Measurements from ENCODE around the gene CDKN2C.

Gene CDKN2C

DNA sequence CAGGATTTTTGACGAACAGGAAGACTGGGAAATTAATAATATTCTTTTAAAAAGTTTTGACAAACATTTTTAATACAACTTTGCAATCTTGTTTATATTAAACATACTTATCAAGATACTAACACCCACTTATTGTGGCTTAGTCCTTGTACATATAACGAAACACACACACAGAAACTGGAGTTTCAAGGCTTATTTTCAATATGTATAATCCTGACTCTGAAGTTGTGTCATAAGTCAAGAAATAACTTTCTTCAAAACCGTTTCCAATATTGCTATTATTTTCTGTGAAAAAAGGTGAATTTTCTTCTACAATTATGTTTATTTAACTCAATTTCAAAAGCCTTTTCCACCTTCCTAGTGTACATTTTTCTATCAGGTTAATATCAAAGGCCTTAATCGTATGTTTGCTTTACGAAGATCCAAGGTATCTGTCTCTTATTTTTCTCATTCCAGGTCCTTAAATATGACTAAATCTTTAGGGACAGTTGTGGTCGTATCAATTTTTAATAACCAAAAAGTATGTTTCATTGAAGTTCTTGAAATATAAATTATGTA, 1.8 kb downstream of the CDKN2C start:
- H3K4me3 ChIP-seq (ENCODE audit: low read depth, low read length) = no peak overlapping the region; the same call in 1 of the 2 replicates
- DNase-seq (ENCODE audit: low read depth) = no peak
- TF ChIP-seq, protein P1, sequence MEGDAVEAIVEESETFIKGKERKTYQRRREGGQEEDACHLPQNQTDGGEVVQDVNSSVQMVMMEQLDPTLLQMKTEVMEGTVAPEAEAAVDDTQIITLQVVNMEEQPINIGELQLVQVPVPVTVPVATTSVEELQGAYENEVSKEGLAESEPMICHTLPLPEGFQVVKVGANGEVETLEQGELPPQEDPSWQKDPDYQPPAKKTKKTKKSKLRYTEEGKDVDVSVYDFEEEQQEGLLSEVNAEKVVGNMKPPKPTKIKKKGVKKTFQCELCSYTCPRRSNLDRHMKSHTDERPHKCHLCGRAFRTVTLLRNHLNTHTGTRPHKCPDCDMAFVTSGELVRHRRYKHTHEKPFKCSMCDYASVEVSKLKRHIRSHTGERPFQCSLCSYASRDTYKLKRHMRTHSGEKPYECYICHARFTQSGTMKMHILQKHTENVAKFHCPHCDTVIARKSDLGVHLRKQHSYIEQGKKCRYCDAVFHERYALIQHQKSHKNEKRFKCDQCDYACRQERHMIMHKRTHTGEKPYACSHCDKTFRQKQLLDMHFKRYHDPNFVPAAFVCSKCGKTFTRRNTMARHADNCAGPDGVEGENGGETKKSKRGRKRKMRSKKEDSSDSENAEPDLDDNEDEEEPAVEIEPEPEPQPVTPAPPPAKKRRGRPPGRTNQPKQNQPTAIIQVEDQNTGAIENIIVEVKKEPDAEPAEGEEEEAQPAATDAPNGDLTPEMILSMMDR (IDR thresholded peaks at IDR 0.05; ENCODE audit: control insufficient read depth, extremely low read depth, insufficient read depth) = no peak

DNA sequence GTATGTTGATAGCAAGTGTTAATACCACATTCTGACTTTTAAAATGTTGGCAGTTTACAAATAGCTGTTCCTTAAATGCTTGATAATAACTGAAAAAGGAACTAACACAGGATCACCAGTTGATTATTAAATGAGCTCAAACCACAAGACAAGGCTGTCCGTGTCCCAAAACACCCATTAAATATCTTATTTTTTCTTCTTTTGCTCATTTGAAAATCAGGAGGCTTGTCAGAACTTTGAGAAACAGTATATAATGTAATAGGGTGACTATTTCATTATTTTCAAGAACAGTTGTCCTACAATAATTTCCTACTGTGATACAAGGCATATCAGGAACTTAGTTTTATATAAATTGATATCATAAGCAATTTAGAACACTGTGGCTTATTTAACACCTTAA, 2.7 kb downstream of the CDKN2C start:
- TF ChIP-seq, protein P1 (IDR thresholded peaks at IDR 0.05; ENCODE audit: control insufficient read depth, extremely low read depth, insufficient read depth) = no peak
- no peak overlapping the region for H3K4me3 ChIP-seq (ENCODE audit: low read depth, low read length)
- no peak for DNase-seq (ENCODE audit: low read depth)

DNA sequence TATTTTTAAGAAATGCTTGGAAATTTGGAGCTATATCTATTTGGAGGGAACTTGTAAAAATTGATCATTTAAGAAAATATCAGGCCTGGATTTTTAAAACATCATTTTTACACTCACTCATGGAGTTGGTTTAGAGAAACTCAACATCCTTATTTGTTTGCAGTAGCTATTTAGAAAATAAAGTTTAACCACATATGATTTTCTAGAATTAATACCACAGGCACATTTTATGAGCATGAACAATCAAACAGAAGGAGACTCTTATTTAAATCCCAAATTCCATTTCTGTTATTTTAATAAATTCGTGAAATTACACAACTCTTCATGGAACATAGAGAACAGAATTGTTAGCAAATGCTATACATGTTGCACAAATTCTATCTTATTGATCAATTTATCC, 3.2 kb downstream of the CDKN2C start:
- TF ChIP-seq, protein P1 (IDR thresholded peaks at IDR 0.05; ENCODE audit: control insufficient read depth, extremely low read depth, insufficient read depth) = no peak
- DNase-seq (ENCODE audit: low read depth) = no peak
- no peak overlapping the region for H3K4me3 ChIP-seq (ENCODE audit: low read depth, low read length)

DNA sequence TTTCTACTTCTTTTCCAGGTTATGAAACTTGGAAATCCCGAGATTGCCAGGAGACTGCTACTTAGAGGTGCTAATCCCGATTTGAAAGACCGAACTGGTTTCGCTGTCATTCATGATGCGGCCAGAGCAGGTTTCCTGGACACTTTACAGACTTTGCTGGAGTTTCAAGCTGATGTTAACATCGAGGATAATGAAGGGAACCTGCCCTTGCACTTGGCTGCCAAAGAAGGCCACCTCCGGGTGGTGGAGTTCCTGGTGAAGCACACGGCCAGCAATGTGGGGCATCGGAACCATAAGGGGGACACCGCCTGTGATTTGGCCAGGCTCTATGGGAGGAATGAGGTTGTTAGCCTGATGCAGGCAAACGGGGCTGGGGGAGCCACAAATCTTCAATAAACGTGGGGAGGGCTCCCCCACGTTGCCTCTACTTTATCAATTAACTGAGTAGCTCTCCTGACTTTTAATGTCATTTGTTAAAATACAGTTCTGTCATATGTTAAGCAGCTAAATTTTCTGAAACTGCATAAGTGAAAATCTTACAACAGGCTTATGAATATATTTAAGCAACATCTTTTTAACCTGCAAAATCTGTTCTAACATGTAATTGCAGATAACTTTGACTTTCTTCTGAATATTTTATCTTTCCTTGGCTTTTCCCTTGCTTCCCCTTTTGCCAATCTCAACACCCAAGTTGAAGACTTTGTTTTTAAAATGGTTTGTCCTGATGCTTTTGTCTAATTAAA, 4.0 kb downstream of the CDKN2C start:
- H3K4me3 ChIP-seq (ENCODE audit: low read depth, low read length) = no peak overlapping the region
- TF ChIP-seq, protein P1 (IDR thresholded peaks at IDR 0.05; ENCODE audit: control insufficient read depth, extremely low read depth, insufficient read depth) = no peak
- DNase-seq (ENCODE audit: low read depth) = no peak

DNA sequence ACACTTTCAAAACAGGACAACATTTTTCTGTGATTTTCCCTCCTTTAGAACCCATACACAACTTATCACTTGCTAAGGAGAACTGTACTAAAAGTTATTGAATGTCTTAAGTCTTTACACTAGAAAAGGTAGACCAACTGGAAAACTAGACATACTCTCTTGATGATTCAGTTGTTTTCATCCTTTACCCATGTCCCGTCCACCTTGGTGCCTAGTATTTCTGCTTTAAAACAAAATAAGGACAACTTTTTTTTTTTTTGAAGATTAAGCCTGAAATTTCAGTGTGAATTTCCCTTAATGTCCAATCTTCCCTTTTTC, 4.5 kb downstream of the CDKN2C start:
- H3K4me3 ChIP-seq (ENCODE audit: low read depth, low read length) = no peak overlapping the region

GRCh38 chr1:50975436-50975835, 5.4 kb downstream of the CDKN2C start:
- H3K4me3 ChIP-seq (ENCODE audit: low read depth, low read length) = no peak overlapping the region
- DNase-seq (ENCODE audit: low read depth) = no peak
- TF ChIP-seq, protein P1 (IDR thresholded peaks at IDR 0.05; ENCODE audit: control insufficient read depth, extremely low read depth, insufficient read depth) = no peak

More for the DNA sequence above, 4.5 kb downstream of the CDKN2C start:
- DNase-seq (ENCODE audit: low read depth) = no peak
- TF ChIP-seq, protein P1 (IDR thresholded peaks at IDR 0.05; ENCODE audit: control insufficient read depth, extremely low read depth, insufficient read depth) = no peak
